AG09309 (cell line): ENCODE data around the gene KNSTRN.
A peak's percentile ranks its signal among the peaks of the same experiment; 100 is the strongest.

Source experiments
- DNase-seq: peaks from one replicate; pipeline ENCODE4 v3.0.0-alpha.2; 2010; ENCODE audit warnings: low read depth
- H3K4me3 ChIP-seq: 2 replicates; pipeline ENCODE4 v1.5.1; 2011; ENCODE audit warnings: mild to moderate bottlenecking, low read depth, low read length, moderate library complexity; ENCODE audit not compliant: control insufficient read depth
- TF ChIP-seq, protein P1 (sequence below): IDR thresholded peaks from 2 replicates; pipeline ENCODE4 v1.5.1; 2011; ENCODE audit warnings: mild to moderate bottlenecking, low read depth, low read length, inconsistent platforms; ENCODE audit not compliant: insufficient read depth, control insufficient read depth; ENCODE audit errors: missing control alignments

Gene KNSTRN

DNA sequence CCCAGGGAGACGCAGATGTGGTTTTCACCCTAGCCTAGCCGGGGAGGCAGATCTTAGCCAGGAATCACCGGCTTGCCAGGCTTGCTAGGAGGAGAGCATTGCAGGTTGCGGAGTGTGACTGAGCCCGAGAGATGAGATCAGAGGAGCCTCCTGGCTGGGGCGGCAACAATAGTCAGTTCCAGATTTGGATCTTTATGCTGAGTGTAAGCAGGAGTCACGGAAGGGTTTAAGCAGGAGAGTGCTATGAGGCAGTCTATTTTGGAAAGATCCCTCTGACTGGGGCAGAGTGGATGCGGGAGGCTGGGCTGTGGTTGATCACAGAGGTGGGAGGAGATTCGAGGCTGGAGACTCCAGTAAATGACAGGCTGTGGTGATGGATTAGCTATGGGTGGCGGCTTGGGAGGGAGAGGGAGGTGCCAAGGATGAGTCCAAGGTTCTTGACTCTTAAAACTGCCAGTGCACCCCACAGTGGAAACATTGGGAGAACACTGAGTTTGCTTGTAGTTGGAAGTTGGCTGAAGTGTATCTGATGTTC lies 47.8 kb downstream of the KNSTRN start:
- no peak for DNase-seq
- TF ChIP-seq, protein P1, sequence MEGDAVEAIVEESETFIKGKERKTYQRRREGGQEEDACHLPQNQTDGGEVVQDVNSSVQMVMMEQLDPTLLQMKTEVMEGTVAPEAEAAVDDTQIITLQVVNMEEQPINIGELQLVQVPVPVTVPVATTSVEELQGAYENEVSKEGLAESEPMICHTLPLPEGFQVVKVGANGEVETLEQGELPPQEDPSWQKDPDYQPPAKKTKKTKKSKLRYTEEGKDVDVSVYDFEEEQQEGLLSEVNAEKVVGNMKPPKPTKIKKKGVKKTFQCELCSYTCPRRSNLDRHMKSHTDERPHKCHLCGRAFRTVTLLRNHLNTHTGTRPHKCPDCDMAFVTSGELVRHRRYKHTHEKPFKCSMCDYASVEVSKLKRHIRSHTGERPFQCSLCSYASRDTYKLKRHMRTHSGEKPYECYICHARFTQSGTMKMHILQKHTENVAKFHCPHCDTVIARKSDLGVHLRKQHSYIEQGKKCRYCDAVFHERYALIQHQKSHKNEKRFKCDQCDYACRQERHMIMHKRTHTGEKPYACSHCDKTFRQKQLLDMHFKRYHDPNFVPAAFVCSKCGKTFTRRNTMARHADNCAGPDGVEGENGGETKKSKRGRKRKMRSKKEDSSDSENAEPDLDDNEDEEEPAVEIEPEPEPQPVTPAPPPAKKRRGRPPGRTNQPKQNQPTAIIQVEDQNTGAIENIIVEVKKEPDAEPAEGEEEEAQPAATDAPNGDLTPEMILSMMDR = no peak
- no peak overlapping the region; the same call in 1 of the 2 replicates for H3K4me3 ChIP-seq

DNA sequence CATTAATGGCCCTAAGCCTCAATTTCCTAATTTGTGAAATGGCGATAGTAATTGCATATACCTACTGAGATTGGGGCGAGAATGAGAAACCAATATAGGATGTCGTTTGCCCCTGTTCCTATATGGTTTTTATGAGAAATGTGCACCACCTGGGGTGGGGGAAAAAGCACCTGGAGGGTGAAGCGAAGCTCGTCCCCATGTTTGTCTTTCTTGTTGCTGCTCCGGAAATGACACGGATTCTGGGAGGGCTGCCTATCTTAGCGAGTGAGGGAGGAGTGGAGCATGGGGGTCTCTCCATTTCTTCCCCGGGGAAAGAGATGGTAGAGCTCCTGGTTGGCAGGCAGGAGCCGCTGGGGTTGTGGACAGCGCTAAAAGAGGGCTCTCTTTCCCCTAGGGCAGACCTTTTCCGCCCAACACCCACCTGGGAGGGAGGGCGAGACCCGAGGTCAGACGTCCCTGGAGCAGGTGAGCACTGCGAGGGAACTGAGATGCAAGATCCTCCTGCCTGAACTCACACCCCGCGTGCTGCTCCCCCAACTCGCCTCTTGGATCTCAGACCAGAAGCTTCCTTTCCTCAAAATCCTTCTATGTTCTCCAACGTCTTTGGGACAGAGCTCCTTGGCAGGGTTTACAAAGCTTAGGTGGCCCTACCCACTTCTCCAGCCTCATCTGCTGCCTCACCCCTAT lies 52.6 kb downstream of the KNSTRN start:
- no peak for DNase-seq
- H3K4me3 ChIP-seq = no peak overlapping the region
- TF ChIP-seq, protein P1 = no peak

DNA sequence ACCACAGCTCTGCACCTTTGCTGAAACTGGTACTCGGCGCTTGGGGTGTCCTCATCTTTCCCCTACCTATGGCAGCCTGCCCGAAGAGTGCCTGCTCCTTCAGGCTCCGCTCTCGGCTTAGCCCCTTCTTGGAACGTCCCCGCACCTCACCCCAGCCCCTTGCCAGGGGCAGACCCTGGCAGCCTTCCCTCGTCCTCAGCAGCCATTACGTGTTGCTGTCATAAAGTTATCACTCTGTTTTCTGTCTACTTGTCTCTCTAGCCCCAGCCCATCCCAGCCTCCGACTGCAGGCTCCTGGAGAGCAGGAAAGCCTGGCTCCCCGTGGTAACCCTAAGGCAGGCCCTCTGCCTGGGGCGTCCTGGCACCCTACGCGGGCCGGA lies 53.2 kb downstream of the KNSTRN start:
- no peak for DNase-seq
- TF ChIP-seq, protein P1 = no peak
- no peak overlapping the region; the same call in 1 of the 2 replicates for H3K4me3 ChIP-seq

DNA sequence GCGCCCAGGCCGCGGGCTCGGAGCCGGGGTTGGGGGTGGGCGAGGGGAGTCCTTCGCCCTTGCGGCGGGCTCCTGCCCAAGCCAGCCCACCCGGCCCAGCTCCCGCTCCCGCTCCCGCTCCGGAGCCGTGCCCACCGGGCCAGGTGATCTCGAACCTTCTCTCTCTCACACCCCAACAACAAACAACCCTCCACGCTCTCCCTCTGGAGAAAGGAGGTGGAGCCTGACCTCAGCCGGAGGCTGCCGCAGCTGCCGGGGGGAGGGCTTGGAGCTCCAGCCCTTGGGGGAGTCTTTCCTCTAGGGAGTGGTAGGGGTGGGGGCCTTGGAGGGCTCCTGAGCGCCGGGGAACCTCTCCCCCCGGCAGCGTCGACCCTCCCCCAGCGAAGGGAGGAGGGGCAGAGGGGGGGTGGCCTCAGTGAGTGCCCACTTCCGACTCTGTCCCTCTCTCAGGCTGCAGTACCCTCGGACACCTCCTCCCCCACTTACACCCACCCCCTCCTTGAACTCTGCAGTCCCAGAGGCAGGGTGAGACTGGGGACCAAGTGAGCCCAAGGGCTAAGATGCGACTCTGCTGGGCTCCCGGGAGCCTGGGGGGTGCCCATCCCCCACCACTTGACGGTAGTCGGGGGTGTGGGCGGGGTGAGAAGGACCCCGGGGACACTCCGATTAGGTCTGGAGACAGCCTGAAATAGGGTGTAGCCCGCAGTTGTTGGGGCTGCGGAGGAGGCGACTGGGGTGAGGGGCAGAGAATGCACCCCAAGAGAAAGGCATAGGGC lies 53.8 kb downstream of the KNSTRN start:
- H3K4me3 ChIP-seq = peak overlapping the region; percentile 43
- TF ChIP-seq, protein P1 = no peak
- no peak for DNase-seq

DNA sequence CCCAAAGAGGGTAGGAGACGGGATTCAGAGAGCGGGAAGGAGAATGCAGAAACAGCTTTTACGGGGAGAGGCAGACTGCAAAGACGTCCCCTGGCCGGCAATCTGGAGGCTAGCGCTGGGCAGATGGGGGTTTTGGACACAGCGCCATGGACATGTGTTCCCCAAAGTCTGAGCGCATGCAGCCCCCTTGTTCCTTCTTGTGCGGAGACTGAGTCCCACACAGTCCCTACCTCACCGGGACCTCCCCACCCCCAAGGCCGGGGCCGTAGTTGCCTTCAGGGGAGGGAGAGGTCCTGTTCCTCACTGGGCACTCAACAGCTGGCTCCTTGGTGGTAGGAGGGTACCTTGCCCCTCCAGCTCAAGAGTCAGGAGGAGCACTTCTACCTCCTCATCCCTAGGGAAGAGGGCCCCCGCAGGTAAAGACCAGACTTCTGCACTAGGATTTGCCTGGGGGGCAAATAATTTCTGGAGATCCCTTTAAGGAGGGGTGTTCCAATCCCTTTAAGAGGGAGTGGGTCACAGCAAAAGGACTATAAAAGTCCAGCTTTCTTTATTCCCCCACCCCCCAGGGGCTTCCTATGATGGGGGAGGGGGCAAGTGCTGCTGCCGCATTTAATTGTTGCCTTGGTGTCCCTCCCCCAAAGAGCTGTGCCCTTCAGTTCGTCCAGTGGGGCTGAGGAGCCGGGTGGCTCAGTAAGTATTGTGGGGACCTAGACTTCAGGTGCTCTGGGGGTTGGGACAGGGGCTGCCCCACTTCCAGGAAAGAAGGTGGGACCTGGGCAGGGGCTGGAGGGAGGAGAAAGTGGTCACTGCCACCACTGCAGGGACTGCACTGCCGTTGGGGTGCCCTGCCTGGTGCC lies 54.6 kb downstream of the KNSTRN start:
- peak overlapping the region; percentile 43 for H3K4me3 ChIP-seq
- TF ChIP-seq, protein P1 = no peak
- no peak for DNase-seq
